Dermis blood vessel endothelial cell (primary cell): Measurements from ENCODE around the gene GRAP. TPM values are rescaled to one million over a fixed set of nuclear protein-coding genes. Genes with fewer than 3 reads are reported as not detected.
"Not testable (repeated sequence)": the region's sequence is repeated elsewhere in the genome, so short reads cannot be mapped to it uniquely, and the experiment has no call there.

Experiments used
- DNase-seq: peaks from one replicate; pipeline ENCODE4 v3.0.0; 2010
- total RNA-seq: library from RNA; depleted of rRNA; stranded (reverse); fragments of >200 nt; gene quantifications from 2 replicates; pipeline ENCODE4 v1.2.3, GENCODE V29; 2014

Gene GRAP
- total RNA-seq, 1 donor from 2014 or later: 150 TPM

GRCh38 chr17:19041871-19042270 is 4.9 kb downstream of the GRAP start:
- not testable (repeated sequence) for DNase-seq

GRCh38 chr17:19040350-19040749 is 6.4 kb downstream of the GRAP start:
- not testable (repeated sequence) for DNase-seq

- not testable (repeated sequence) for DNase-seq
Measured at GRCh38 chr17:19038730-19039129, 8.0 kb downstream of the GRAP start.

- DNase-seq: not testable (repeated sequence)
Measured at GRCh38 chr17:19038007-19038406, 8.8 kb downstream of the GRAP start.

GRCh38 chr17:19037547-19037946 is 9.2 kb downstream of the GRAP start:
- DNase-seq: not testable (repeated sequence)

GRCh38 chr17:19036186-19036585 is 10.6 kb downstream of the GRAP start:
- not testable (repeated sequence) for DNase-seq

- not testable (repeated sequence) for DNase-seq
Measured at GRCh38 chr17:19032377-19032988, 14.3 kb downstream of the GRAP start.

GRCh38 chr17:19031729-19032128 is 15.0 kb downstream of the GRAP start:
- DNase-seq: not testable (repeated sequence)

GRCh38 chr17:19030771-19031449 is 15.8 kb downstream of the GRAP start:
- not testable (repeated sequence) for DNase-seq

- not testable (repeated sequence) for DNase-seq
Measured at GRCh38 chr17:19029740-19030139, 17.0 kb downstream of the GRAP start.

- not testable (repeated sequence) for DNase-seq
Measured at GRCh38 chr17:19028671-19029070, 18.1 kb downstream of the GRAP start.

- no peak for DNase-seq
Measured at GRCh38 chr17:19024101-19025078, 22.4 kb downstream of the GRAP start.

- DNase-seq: no peak
Measured at GRCh38 chr17:19023209-19023999, 23.4 kb downstream of the GRAP start.

GRCh38 chr17:19022747-19023146 is 24.0 kb downstream of the GRAP start:
- DNase-seq: no peak

- no peak for DNase-seq
Measured at GRCh38 chr17:19022128-19022527, 24.6 kb downstream of the GRAP start.

- peak; percentile 45 for DNase-seq
Measured at GRCh38 chr17:19021622-19022083, 25.1 kb downstream of the GRAP start.

- DNase-seq: not testable (repeated sequence)
Measured at GRCh38 chr17:19021011-19021621, 25.6 kb downstream of the GRAP start.

GRCh38 chr17:19020016-19020415 is 26.7 kb downstream of the GRAP start:
- DNase-seq: no peak

- no peak for DNase-seq
Measured at GRCh38 chr17:19019041-19019941, 27.5 kb downstream of the GRAP start.

- no peak for DNase-seq
Measured at GRCh38 chr17:19018600-19018950, 28.2 kb downstream of the GRAP start.
